GM06990 (cell line): ENCODE data around the gene AK8.

ENCODE experiments used
- DNase-seq: peaks from one replicate; pipeline ENCODE4 v3.0.0-alpha.2; 2011; ENCODE audit not compliant: insufficient read length; ENCODE audit errors: extremely low read depth
- H3K27me3 ChIP-seq: replicated peaks from 2 replicates; pipeline ENCODE4 v1.6.0; 2011; ENCODE audit warnings: low read length; ENCODE audit not compliant: control insufficient read depth, insufficient read depth
- H3K36me3 ChIP-seq: 2 replicates; pipeline ENCODE4 v1.5.1; 2011; ENCODE audit warnings: low read length; ENCODE audit not compliant: control insufficient read depth, insufficient read depth
- H3K4me3 ChIP-seq: replicated peaks from 2 replicates; pipeline ENCODE4 v1.5.1; 2011; ENCODE audit warnings: low read depth, mild to moderate bottlenecking, control low read depth, low read length
- TF ChIP-seq, protein P1 (sequence below): IDR thresholded peaks from 2 replicates; pipeline ENCODE4 v1.5.1; 2011; ENCODE audit warnings: low read length, control low read depth, mild to moderate bottlenecking, inconsistent platforms; ENCODE audit not compliant: insufficient read depth, poor library complexity, severe bottlenecking

AK8 gene

DNA sequence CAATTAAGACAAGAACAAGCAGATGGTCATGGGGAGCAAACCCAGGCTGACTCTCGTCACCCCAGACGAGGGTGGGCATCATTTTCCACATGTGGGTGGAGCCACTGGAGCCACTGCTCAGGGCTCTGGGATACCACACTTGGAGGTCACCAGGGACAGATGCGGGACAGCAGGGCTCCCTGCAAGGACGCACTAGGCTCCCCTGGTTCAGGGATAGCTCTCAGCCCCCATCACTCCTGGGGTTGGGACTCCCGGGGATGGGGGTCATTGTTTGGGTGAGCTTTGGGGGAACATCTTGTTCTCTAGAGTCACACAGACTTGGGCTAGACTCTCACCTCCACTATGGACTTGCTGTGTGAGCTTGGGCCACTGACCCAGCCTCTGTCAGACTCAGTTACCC lies 150.0 kb downstream of the AK8 start:
- TF ChIP-seq, protein P1, sequence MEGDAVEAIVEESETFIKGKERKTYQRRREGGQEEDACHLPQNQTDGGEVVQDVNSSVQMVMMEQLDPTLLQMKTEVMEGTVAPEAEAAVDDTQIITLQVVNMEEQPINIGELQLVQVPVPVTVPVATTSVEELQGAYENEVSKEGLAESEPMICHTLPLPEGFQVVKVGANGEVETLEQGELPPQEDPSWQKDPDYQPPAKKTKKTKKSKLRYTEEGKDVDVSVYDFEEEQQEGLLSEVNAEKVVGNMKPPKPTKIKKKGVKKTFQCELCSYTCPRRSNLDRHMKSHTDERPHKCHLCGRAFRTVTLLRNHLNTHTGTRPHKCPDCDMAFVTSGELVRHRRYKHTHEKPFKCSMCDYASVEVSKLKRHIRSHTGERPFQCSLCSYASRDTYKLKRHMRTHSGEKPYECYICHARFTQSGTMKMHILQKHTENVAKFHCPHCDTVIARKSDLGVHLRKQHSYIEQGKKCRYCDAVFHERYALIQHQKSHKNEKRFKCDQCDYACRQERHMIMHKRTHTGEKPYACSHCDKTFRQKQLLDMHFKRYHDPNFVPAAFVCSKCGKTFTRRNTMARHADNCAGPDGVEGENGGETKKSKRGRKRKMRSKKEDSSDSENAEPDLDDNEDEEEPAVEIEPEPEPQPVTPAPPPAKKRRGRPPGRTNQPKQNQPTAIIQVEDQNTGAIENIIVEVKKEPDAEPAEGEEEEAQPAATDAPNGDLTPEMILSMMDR: no peak
- DNase-seq: no peak
- no peak overlapping the region for H3K4me3 ChIP-seq
- H3K27me3 ChIP-seq: no peaks in the 10 kb centered on the region; the same call in 1 of the 2 replicates
- no peaks in the 10 kb centered on the region for H3K36me3 ChIP-seq

DNA sequence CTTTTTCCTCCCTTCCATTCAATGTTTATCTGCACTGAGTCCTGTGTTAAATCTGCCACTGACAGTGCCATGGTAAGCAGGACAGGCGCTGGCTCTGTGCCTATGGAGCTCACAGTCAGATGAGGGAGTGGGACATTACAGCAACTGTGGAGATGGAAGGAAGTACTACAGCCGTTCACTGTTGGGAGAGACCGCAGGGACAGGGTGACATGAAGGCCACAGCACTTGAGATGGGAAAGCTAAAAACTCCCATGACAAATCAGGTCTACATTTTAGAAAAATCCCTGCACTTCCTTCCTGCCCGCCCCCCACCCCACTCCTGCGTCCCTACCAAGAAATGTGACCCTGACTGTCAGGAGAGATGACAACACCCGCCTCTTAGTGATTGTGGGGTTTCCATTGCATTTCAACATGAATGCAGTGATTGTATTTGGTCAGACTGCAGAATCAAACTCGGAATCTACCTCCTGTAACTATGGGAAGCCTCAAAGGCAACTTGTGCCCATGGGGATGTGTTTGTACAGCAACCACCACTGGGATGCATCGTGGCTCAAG lies 151.4 kb downstream of the AK8 start:
- Histone ChIP-seq H3K4me3 (no peak overlapping the region), H3K36me3 (no peaks in the 10 kb centered on the region), H3K27me3 (no peaks in the 10 kb centered on the region; the same call in 1 of the 2 replicates)
- DNase-seq: no peak
- TF ChIP-seq, protein P1: no peak

DNA sequence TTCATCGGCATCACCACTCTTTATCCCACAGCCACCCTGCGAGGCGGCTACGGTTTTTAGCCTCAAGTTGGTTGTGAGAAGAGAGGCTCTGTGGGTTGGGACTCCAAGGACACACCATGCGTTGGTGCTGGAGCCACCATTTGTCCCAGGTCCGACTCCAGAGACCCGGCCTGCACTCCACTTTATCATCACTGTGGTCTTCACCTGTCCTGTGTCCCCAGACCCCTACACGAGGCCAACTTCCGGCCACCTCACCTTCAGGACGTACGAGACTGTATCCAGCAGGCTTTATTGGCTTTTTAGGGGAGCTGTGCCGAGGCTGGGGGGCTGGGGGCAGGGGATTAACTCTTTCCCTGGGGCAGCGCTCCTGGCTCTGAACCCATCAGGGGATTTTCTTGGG lies 152.8 kb downstream of the AK8 start:
- H3K36me3 ChIP-seq: no peaks in the 10 kb centered on the region
- no peaks in the 10 kb centered on the region; the same call in 1 of the 2 replicates for H3K27me3 ChIP-seq
- DNase-seq: no peak
- TF ChIP-seq, protein P1: no peak
- no peak overlapping the region for H3K4me3 ChIP-seq

DNA sequence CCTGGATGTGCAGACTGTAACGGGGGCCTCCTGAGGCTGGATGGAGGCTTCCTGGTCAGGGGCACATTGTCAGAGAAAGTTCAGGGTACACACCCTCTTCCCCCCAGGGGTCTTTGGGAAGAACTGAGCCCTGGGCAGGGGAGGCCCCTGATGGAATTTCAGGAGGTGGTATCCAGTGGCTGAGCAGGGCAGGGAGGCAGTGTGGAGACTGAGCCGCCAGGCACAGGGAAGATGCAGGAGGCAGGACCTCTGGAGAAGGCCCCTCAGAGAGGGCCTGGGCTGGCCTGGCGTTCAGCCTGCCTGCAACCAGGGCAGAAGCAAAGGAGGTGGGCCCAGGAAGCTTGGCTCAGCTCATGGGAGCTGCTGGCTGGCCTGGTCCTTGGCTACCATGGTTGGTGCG lies 154.3 kb downstream of the AK8 start:
- TF ChIP-seq, protein P1: no peak
- Histone ChIP-seq H3K27me3 (no peaks in the 10 kb centered on the region; the same call in 1 of the 2 replicates), H3K4me3 (no peak overlapping the region), H3K36me3 (no peaks in the 10 kb centered on the region)
- no peak for DNase-seq

DNA sequence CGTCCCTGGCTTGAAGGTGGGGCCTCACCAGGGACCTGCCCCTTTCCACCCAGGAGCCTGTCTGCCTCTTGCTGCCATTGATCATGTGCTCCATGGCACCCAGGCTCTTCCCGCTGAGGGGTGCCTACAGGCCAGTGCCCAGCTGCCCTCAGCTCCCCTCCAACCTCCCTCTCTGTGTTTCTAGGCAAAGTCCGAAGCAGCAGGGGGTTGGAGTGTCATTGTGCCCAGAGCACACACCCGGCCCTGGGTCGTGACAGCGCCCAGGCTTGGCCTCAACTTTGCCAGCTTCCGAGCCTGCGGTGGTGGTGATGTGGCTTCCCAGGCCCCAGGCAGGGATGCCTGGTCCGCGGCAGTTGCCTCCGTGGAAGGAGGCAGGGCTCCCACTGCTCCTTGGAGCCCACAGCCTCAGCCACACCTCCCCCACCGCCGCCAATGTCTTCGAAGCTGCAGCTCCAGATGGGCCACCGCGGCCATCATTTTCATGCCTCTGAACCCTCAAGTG lies 155.5 kb downstream of the AK8 start:
- TF ChIP-seq, protein P1: no peak
- Histone ChIP-seq H3K27me3 (no peaks in the 10 kb centered on the region; the same call in 1 of the 2 replicates), H3K4me3 (no peak overlapping the region), H3K36me3 (no peaks in the 10 kb centered on the region)
- DNase-seq: no peak
